A549 treated with dexamethasone at 1 μM for 4 hours (cell line): ENCODE results near the gene MBNL1. TPM values are rescaled to one million over a fixed set of nuclear protein-coding genes. Genes with fewer than 3 reads are reported as not detected.

Experiments
- total RNA-seq: library from RNA; stranded (reverse); fragments of 200-300 nt; extraction: Qiagen RNA extraction; gene quantifications from 5 replicates; pipeline ENCODE4 v1.2.3, GENCODE V29; 2022

The MBNL1 gene, protein sequence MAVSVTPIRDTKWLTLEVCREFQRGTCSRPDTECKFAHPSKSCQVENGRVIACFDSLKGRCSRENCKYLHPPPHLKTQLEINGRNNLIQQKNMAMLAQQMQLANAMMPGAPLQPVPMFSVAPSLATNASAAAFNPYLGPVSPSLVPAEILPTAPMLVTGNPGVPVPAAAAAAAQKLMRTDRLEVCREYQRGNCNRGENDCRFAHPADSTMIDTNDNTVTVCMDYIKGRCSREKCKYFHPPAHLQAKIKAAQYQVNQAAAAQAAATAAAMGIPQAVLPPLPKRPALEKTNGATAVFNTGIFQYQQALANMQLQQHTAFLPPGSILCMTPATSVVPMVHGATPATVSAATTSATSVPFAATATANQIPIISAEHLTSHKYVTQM
- total RNA-seq: 56.7 to 102 TPM (median 87.9 TPM) in 5 replicates

DNA sequence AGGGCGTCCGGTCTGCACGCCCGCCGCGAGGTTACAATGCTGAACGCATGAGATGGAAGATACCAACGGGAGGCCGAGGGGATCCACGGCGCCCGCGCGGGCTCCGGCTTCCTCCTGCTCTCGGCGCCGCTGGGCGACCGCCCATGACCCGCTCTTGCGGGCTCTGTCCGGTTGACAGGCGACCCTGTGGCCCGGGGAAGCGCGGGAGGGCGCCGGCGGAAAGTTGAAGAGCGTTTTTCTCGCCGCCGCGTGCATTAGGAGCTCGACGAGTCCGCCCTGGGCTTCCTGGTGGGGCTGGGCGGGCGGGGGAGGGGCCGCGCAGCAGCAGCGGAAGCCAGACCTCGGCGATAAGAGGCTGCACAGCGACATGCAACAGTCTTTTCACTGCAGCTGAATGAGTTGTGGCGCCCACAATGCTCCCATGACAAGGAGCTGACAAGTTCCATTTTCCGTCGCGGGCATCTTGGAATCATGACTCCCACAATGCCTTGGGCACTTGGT, at the start of gene MBNL1:
Gene MBNL1, plus strand, starts transcription at position 375 of the 501 bp plus-strand sequence. CDS start 31,265 bp downstream, outside the sequence.

